DMS53 (cell line): ENCODE results near the gene CPAMD8.
"Not testable (repeated sequence)": the region's sequence is repeated elsewhere in the genome, so short reads cannot be mapped to it uniquely, and the experiment has no call there.

Experiments
- DNase-seq: peaks from one replicate; lab custom pipeline; 2025; lab: John Stamatoyannopoulos, UW

CPAMD8 gene

DNA sequence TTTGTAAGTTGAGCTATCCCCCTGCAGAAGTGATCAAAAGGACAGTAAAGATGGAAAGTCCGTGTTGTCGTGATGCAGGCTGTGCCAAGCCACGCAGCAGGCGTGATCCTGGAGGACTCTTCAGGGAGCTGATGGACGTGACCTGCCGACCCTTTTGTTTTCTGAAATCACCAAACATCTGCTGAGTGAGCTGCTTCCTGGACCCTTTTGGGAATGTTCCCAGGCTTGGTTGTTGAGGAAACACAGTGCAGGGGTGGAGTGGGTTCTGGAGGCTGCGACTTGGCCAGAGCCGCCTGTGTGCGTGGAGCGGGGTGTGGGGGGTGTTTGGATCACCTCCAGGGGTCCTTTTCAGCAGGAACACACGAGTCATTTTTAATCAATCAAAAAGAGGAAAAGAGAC lies 15.4 kb upstream of the CPAMD8 start:
- DNase-seq = no peak

GRCh38 chr19:17037966-17038500 lies 11.4 kb upstream of the CPAMD8 start:
- DNase-seq = no peak

DNA sequence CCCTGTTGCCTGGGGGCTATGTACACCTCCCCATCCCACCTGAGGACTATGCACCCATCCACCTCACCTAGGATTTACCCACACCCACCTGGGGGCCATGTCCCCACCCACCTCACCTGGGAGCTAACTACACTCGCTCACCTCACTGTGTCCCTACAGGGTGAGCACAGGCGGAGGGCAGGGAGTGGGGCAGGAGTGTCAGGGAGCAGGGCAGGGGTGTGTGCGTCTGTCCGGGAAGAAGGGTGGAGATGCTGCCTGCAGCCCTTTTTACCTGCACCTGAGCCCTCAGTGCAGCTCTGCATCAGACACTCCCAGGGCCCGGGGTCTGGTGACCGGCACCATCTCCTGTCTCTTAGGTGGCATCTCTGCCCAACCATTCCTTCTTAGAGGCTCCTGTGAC lies 10.6 kb upstream of the CPAMD8 start:
- DNase-seq = no peak

DNA sequence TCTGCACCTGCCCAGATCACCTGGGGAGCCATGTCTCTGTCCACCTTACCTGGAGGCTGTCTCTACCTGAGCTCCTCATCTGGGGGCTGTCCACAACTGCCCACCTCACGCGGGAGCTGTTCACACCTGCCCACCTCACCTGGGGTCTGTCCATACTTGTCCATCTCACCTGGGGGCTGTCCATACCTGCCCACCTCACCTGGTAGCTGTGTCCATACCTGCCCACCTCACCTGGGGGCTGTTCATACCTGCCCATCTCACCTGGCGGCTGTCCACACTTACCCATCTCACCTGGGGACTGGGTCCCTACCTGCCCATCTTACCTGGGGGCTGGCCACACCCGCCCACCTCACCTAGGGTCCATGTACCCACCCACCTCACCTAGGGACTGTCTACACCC lies 10.0 kb upstream of the CPAMD8 start:
- DNase-seq = no peak

DNA sequence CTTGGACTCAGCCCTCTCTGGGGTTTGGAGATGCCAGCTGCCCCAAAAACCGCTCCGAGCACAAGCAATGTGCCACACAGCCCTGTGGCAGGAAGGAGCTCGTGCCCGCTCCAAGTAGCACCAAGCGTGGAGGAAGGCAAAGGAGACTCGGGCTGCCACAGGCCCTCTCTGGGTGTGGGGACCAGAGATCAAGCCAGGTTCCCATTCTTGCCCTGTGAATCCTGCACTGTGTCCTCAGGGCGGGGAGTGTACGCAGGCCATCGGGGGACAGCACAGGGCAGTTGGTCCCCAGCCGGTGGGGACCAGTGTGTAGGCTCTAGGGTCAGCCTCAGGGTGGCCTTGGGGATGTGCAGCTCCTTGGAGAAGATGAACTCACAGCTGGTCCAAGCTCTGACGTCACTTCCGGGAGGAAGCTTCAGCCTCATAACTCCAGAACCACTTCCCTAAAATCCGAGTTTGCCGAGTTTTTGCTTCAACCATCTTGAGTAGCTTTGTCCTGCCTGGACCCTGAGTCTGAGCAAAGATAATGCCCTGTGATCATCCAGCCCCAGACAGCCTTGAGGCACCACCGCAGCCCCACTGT lies 9.3 kb upstream of the CPAMD8 start:
- DNase-seq = peak; percentile 9

DNA sequence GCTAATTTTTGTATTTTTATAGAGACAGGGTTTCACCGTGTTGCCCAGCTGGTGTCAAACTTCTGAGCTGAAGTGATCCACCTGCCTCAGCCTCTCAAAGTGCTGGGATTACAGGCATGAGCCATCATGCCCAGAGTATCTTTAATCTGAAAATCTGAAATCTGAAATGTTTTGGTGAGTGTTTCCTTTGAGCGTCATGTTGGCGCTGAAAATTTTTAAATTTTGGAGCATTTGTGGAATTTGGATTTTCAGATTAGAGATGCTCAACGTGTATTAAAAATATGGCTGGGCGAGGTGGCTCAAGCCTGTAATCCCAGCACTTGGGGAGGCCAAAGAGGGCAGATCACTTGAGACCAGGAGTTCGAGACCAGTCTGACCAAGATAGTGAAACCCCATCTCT lies 5.1 kb upstream of the CPAMD8 start:
- no peak for DNase-seq

DNA sequence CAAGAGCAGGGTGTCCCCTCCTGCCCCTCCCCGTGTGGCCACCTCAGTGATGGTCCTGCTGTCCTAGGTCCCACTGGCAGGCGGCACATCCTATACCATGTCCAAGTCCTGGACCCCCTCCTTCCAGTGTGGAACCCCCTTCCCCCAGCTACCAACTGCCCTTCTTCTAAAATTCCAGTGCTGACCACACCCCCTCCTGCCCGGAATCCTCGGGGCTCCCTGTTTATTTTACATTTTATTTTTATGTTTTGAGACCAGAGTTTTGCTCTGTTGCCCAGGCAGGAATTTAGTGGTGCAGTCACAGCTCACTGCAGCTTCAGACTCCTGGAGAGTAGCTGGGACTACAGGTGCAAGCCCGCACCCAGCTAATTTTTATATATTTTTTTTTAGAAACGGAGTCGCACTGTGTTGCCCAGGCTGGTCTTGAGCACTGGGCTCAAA lies 945 bp upstream of the CPAMD8 start:
- no peak for DNase-seq

DNA sequence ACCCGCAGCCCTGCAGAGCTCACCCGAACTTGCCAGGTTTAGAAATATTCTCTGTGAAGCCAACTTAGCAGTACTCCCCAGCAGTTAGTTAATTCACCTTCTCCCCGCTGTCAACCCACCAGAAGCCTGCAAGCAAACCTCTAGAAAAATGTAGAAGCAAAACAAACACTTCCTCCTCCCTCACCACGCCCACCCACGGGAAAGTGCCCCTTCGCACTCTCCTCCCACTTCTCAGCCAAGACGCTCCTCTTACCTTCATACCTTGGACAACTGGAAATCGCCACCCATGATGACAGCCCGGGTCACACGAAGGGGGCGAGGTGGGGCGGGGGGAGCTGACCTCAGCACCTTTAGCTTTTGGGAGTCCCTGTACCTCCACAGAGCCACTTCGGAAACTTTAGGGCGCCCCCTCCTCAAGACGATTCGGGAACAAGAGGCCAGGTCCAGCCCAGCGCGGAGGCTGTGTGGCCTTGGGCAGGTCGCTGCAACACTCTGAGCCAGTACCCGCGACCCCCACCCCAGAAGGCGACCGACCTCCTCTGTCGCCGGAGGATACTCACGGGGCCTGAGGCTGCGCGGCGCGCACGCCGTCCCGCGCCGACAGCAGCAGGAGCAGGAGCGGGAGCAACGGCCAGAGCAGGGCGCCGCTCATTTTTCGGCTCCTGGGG lies 485 bp downstream of the CPAMD8 start:
- no peak for DNase-seq

- no peak for DNase-seq
These were observed 1.2 kb downstream of the CPAMD8 start for GRCh38 chr19:17025361-17025760.

GRCh38 chr19:17024941-17025340 lies 1.7 kb downstream of the CPAMD8 start:
- not testable (repeated sequence) for DNase-seq

DNA sequence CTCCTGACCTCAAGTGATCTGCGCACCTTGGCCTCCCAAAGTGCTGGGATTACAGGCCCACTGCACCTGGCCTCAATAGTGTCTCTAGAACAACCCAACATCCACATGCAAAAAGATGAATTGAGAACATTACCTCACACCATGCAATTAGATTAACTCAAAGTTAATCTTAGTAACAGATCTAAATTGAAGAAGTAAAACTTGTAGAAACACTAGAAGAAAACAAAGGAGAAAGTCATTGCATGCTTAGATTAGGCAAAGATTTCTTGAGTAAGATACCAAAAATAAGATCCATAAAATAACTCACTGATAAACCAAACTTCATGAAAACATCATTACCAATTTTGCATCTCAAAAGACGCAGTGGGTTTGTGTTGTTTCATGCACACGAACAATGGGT lies 2.8 kb downstream of the CPAMD8 start:
- no peak for DNase-seq

- DNase-seq = no peak
These were observed 3.9 kb downstream of the CPAMD8 start for GRCh38 chr19:17022738-17023137.

GRCh38 chr19:17021793-17022590 lies 4.6 kb downstream of the CPAMD8 start:
- no peak for DNase-seq

GRCh38 chr19:17021328-17021727 lies 5.3 kb downstream of the CPAMD8 start:
- DNase-seq = no peak

- no peak for DNase-seq
These were observed 5.8 kb downstream of the CPAMD8 start for GRCh38 chr19:17020823-17021222.

- DNase-seq = no peak
These were observed 6.2 kb downstream of the CPAMD8 start for GRCh38 chr19:17020385-17020784.

GRCh38 chr19:17014212-17014861 lies 12.3 kb downstream of the CPAMD8 start:
- peak; percentile 75 for DNase-seq

GRCh38 chr19:17011485-17011884 lies 15.1 kb downstream of the CPAMD8 start:
- no peak for DNase-seq

DNA sequence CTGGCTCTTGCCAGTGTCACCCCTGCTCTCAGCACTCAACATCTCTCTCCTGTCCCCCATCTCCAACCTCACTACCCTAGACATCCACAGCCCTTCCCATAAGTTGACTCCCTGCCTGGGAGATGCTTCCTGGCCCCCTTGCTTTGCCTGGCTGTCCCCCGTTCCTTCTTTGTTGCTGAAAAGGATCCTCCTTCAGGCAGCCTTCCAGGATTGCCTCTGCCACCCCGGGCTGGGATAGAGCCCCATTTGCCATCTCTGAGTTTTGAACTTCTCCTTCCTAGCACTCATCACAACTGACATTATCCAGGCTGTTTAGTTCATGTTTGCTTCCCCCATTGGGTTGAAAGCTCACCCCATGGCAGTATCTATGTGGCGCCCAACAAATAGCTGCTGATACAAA lies 20.0 kb downstream of the CPAMD8 start:
- no peak for DNase-seq

DNA sequence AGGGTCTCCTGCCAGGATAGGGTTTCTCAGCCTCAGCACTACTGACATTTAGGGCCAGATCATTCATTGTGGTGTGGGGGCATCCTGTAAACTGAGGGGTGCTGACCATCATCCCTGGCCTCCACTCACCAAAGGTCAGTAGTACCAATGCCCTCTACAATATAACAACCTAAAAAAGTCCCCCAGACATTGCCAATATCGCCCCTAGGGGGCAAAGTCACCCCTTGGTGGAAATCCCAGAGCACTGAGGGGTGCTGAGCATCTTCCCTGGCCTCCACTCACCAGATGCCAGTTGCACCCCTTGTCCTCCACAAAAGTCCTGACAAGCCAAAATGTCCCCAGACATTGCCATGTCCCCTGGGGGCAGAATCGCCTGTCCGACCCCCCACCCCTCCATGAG lies 21.6 kb downstream of the CPAMD8 start:
- no peak for DNase-seq

DNA sequence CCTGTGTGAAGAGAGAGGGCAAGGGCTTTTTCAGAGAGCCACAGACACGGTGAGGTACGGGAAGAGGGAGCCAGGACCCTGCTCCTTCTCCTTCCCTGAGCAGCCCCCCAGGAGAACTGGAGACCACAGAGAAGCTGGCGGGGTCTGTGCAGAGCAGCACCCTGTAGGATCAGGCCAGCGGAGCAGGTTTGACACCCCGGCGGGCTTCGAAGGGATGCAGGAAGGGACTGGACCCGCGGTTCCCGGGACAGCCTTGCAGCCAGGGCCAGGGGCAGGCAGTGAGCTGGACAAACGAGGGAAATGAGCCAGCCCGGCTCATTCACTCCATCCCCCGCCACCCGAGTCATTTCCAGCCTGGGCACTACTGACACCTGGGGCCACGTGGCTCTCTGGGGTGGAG lies 22.2 kb downstream of the CPAMD8 start:
- no peak for DNase-seq

GRCh38 chr19:17002455-17002854 lies 24.2 kb downstream of the CPAMD8 start:
- no peak for DNase-seq
